Endodermal cell (in vitro differentiated cells): ENCODE measurements around the gene BLCAP. TPM values are rescaled to one million over a fixed set of nuclear protein-coding genes. Genes with fewer than 3 reads are reported as not detected.
"Not testable (repeated sequence)": the region's sequence is repeated elsewhere in the genome, so short reads cannot be mapped to it uniquely, and the experiment has no call there.

Source experiments
- DNase-seq: peaks from one replicate; pipeline ENCODE4 v3.0.0-alpha.2; 2017
- H3K27ac ChIP-seq: 2 replicates; pipeline ENCODE4 v1.5.1; 2013; ENCODE audit warnings: mild to moderate bottlenecking, low read depth, low read length, moderate library complexity
- H3K27me3 ChIP-seq: 2 replicates; pipeline ENCODE4 v1.6.1; 2013; ENCODE audit warnings: mild to moderate bottlenecking, low read length, moderate library complexity; ENCODE audit not compliant: insufficient read depth, control insufficient read depth, poor library complexity, severe bottlenecking
- H3K36me3 ChIP-seq: 2 replicates; pipeline ENCODE4 v1.7.0; 2013; ENCODE audit warnings: mild to moderate bottlenecking, low read length, moderate library complexity; ENCODE audit not compliant: control insufficient read depth, insufficient read depth
- H3K4me1 ChIP-seq: one replicate; pipeline ENCODE4 v1.7.0; 2013; ENCODE audit warnings: low read length; ENCODE audit not compliant: control insufficient read depth, insufficient read depth
- H3K4me3 ChIP-seq: 2 replicates; pipeline ENCODE4 v1.5.1; 2013; ENCODE audit warnings: mild to moderate bottlenecking, low read length, moderate library complexity
- H3K9ac ChIP-seq: 2 replicates; pipeline ENCODE4 v1.6.1; 2013; ENCODE audit warnings: mild to moderate bottlenecking, low read length, moderate library complexity; ENCODE audit not compliant: poor library complexity, severe bottlenecking; ENCODE audit errors: extremely low read depth
- H3K9me3 ChIP-seq: 2 replicates; pipeline ENCODE4 v1.6.1; 2013; ENCODE audit warnings: mild to moderate bottlenecking, low read length, moderate library complexity; ENCODE audit not compliant: control insufficient read depth
- H3K27ac Mint-ChIP-seq: 2 replicates; pipeline ENCODE4 v1.8.0; 2020; ENCODE audit warnings: mixed read lengths
- H3K27me3 Mint-ChIP-seq: 2 replicates; pipeline ENCODE4 v1.8.0; 2021; ENCODE audit warnings: mild to moderate bottlenecking, mixed read lengths; ENCODE audit not compliant: insufficient read depth
- H3K36me3 Mint-ChIP-seq: 2 replicates; pipeline ENCODE4 v1.8.0; 2020; ENCODE audit warnings: low read depth, mixed read lengths
- H3K4me1 Mint-ChIP-seq: 2 replicates; pipeline ENCODE4 v1.8.0; 2020; ENCODE audit warnings: mixed read lengths
- H3K4me3 Mint-ChIP-seq: 2 replicates; pipeline ENCODE4 v1.8.0; 2020; ENCODE audit warnings: mild to moderate bottlenecking, moderate library complexity, mixed read lengths
- H3K9me3 Mint-ChIP-seq: 2 replicates; pipeline ENCODE4 v1.8.0; 2020; ENCODE audit warnings: mild to moderate bottlenecking, mixed read lengths
- WGBS, 2 experiments: methylation state at CpG; one replicate each; pipeline versions ENCODE4 v1.1.5 to v1.1.7; 2013; ENCODE audit warnings: missing lambda C conversion rate in 2 of 2, mixed read lengths in 1 of 2; ENCODE audit not compliant: insufficient coverage in 1 of 2, insufficient read length in 1 of 2; 5-methylcytosine and 5-hydroxymethylcytosine counted together
- total RNA-seq, 2 donors: library from RNA; stranded (reverse); fragmentation: NEBNext Ultra II Directional in 1 of 2; extraction: Animal tissue kit (Norgen Biotek cat#: 25700) in 1 of 2; gene quantifications; 2 replicates in 1 of 2; 3 replicates in 1 of 2; pipeline ENCODE4 v1.2.1, GENCODE V29; 2021
- TF ChIP-seq, protein P1 (sequence below): fragments of 200-600 bp; sonication (generic); conservative IDR thresholded peaks from 2 replicates; pipeline ENCODE4 v1.5.0; 2021; ENCODE audit warnings: antibody characterized with exemption, mild to moderate bottlenecking

The BLCAP gene
- total RNA-seq, 2 donors from 2014 or later, result 32.5 to 56.5 TPM

DNA sequence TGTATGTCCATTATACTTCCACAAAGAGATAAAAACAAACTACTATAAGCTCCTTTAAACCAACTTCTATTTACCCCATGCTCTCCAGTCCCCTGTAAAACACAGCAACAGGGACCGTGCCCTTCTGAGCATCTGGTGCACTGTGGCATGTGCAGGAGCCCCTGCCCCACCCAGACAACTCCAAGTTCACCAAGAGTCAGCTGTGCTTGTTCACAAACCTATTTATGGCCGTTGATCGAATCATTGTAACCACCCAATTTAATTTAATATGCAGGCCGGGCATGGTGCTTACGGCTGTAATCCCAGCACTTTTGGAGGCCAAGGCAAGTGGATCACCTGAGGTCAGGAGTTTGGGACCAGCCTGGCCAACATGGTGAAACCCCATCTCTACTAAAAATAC, 13.7 kb upstream of the BLCAP start:
- H3K4me3 Mint-ChIP-seq, result no peak overlapping the region
- peaks cover 10% of the 10 kb centered on the region for H3K4me1 Mint-ChIP-seq
- Histone ChIP-seq H3K27ac (no peak overlapping the region), H3K9me3 (no peaks in the 10 kb centered on the region), H3K27me3 (no peaks in the 10 kb centered on the region), H3K9ac (no peak overlapping the region), H3K36me3 (no peaks in the 10 kb centered on the region), H3K4me3 (no peak overlapping the region), H3K4me1 (no peaks in the 10 kb centered on the region)
- H3K27me3 Mint-ChIP-seq, result peaks cover 2% of the 10 kb centered on the region
- no peaks in the 10 kb centered on the region for H3K9me3 Mint-ChIP-seq
- H3K36me3 Mint-ChIP-seq, result no peaks in the 10 kb centered on the region
- WGBS, 2 experiments, result 90 to 93% methylated on average over 4 to 5 of the region's 5 CpGs
- DNase-seq, result no peak
- TF ChIP-seq, protein P1, sequence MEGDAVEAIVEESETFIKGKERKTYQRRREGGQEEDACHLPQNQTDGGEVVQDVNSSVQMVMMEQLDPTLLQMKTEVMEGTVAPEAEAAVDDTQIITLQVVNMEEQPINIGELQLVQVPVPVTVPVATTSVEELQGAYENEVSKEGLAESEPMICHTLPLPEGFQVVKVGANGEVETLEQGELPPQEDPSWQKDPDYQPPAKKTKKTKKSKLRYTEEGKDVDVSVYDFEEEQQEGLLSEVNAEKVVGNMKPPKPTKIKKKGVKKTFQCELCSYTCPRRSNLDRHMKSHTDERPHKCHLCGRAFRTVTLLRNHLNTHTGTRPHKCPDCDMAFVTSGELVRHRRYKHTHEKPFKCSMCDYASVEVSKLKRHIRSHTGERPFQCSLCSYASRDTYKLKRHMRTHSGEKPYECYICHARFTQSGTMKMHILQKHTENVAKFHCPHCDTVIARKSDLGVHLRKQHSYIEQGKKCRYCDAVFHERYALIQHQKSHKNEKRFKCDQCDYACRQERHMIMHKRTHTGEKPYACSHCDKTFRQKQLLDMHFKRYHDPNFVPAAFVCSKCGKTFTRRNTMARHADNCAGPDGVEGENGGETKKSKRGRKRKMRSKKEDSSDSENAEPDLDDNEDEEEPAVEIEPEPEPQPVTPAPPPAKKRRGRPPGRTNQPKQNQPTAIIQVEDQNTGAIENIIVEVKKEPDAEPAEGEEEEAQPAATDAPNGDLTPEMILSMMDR, result no peak
- H3K27ac Mint-ChIP-seq, result no peak overlapping the region

DNA sequence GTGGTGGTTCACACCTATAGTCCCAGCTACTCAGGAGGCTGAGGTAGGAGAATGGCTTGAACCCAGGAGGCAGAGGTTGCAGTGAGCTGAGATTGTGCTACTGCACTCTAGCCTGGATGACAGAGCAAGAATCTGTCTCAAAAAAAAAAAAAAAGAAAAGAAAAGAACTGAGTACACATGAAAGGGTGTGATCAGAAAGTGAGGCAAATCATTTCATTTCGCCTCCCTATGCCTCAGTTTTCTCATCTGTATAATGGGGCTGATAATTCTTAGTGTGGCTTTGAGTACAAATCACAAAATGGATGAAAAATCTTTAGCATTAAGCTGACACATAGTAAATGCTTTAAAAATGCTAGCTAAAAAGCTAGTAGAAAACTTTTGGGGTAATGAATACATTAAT, 13.2 kb upstream of the BLCAP start:
- WGBS, 2 experiments, result 73% methylated on average over 1 of the region's 1 CpG; no CpG with 5 or more reads in 1 of the 2 experiments

DNA sequence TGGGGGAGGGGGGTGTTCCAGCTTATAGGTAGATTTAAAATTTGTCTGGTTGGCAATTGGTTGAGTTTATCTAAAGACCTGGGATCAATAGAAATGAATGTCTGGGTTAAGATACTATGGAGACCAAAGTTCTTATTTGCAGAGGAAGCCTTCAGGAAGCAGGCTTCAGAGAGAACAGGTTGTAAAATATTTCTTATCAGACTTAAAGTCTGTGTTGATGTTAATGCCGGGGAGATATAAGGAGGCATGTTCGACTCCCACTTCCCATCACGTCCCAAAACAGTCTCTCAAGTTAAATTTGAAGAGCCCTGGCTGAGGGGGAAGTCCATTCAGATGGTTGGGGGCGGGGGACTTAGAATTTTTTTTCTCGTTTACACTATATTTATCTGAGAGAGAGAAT, 12.3 kb upstream of the BLCAP start:
- TF ChIP-seq, protein P1, result no peak
- Mint-ChIP-seq H3K36me3 (no peaks in the 10 kb centered on the region), H3K27ac (no peak overlapping the region), H3K27me3 (no peaks in the 10 kb centered on the region), H3K9me3 (no peaks in the 10 kb centered on the region), H3K4me1 (peaks cover 10% of the 10 kb centered on the region), H3K4me3 (no peak overlapping the region)
- Histone ChIP-seq H3K36me3 (no peaks in the 10 kb centered on the region), H3K9ac (no peak overlapping the region), H3K27me3 (no peaks in the 10 kb centered on the region), H3K4me1 (no peaks in the 10 kb centered on the region), H3K27ac (no peak overlapping the region), H3K4me3 (no peak overlapping the region), H3K9me3 (no peaks in the 10 kb centered on the region)
- no peak for DNase-seq
- 89 to 100% methylated on average over 2 to 5 of the region's 5 CpGs for WGBS, 2 experiments

More for the DNA sequence above, 13.2 kb upstream of the BLCAP start:
- H3K27ac Mint-ChIP-seq, H3K4me3 ChIP-seq, H3K27ac ChIP-seq, H3K9me3 Mint-ChIP-seq, H3K36me3 Mint-ChIP-seq, H3K4me3 Mint-ChIP-seq, H3K9ac ChIP-seq, H3K27me3 Mint-ChIP-seq, H3K9me3 ChIP-seq, H3K27me3 ChIP-seq, H3K36me3 ChIP-seq, DNase-seq, H3K4me1 ChIP-seq: not testable (repeated sequence)
- H3K4me1 Mint-ChIP-seq, result peaks cover 10% of the 10 kb centered on the region

DNA sequence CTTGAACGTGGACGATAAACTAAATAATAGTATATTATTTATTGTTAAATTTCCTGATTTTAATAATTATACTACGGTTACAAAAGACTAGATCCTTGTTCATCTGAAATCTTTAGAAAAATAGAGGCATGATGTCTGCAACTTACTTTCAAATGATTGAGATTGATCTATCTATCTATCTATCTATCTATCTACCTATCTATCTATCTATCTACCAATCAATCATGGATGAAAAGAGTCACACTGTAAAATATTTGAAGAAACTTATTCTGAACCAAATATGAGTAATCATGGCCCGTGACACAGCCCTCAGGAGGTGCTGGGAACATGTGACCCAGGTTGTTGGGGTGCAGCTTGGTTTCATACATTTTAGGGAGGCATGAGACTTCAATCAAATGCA, 11.7 kb upstream of the BLCAP start:
- 82 to 100% methylated on average over 1 of the region's 4 CpGs for WGBS, 2 experiments

More for the DNA sequence above, 11.7 kb upstream of the BLCAP start:
- H3K4me1 ChIP-seq, result no peaks in the 10 kb centered on the region
- TF ChIP-seq, protein P1, result no peak
- H3K4me1 Mint-ChIP-seq, result peaks cover 10% of the 10 kb centered on the region
- no peaks in the 10 kb centered on the region for H3K36me3 ChIP-seq
- H3K9ac ChIP-seq, result no peak overlapping the region
- H3K36me3 Mint-ChIP-seq, result no peaks in the 10 kb centered on the region
- no peak overlapping the region for H3K27ac Mint-ChIP-seq
- H3K4me3 Mint-ChIP-seq, result no peak overlapping the region
- no peaks in the 10 kb centered on the region for H3K9me3 Mint-ChIP-seq
- no peaks in the 10 kb centered on the region for H3K27me3 Mint-ChIP-seq
- no peaks in the 10 kb centered on the region for H3K27me3 ChIP-seq
- H3K27ac ChIP-seq, result no peak overlapping the region
- DNase-seq, result no peak
- H3K4me3 ChIP-seq, result no peak overlapping the region
- H3K9me3 ChIP-seq, result no peaks in the 10 kb centered on the region
